HG02885 (cell line): ENCODE measurements around the gene ARRDC5.
"Not testable (repeated sequence)": the region's sequence is repeated elsewhere in the genome, so short reads cannot be mapped to it uniquely, and the experiment has no call there.

Experiments
- ATAC-seq: cut with Tn5 transposase; IDR thresholded peaks from one replicate; pipeline ENCODE4 v1.9.1; 2021; ENCODE audit warnings: mild to moderate bottlenecking; ENCODE audit not compliant: unreplicated experiment, poor library complexity

ARRDC5 gene

GRCh38 chr19:4902796-4903195 lies at the start of gene ARRDC5:
Gene ARRDC5, minus strand, starts transcription at chr19:4902896. Its CDS starts 71 bp downstream, at chr19:4902825.
- no peak for ATAC-seq

GRCh38 chr19:4951656-4952055 lies 49.0 kb upstream of the ARRDC5 start:
- ATAC-seq = no peak

GRCh38 chr19:4950650-4951049 lies 48.0 kb upstream of the ARRDC5 start:
- ATAC-seq = not testable (repeated sequence)

- not testable (repeated sequence) for ATAC-seq
Measured at GRCh38 chr19:4941638-4942169, 39.0 kb upstream of the ARRDC5 start.

GRCh38 chr19:4939466-4939865 lies 36.8 kb upstream of the ARRDC5 start:
- ATAC-seq = no peak

GRCh38 chr19:4938461-4938860 lies 35.8 kb upstream of the ARRDC5 start:
- ATAC-seq = not testable (repeated sequence)

GRCh38 chr19:4937060-4937459 lies 34.4 kb upstream of the ARRDC5 start:
- no peak for ATAC-seq

- no peak for ATAC-seq
Measured at GRCh38 chr19:4935444-4935843, 32.7 kb upstream of the ARRDC5 start.

GRCh38 chr19:4933528-4933927 lies 30.8 kb upstream of the ARRDC5 start:
- ATAC-seq = no peak

GRCh38 chr19:4932711-4933110 lies 30.0 kb upstream of the ARRDC5 start:
- ATAC-seq = no peak

GRCh38 chr19:4930664-4931063 lies 28.0 kb upstream of the ARRDC5 start:
- no peak for ATAC-seq

GRCh38 chr19:4929186-4929585 lies 26.5 kb upstream of the ARRDC5 start:
- no peak for ATAC-seq

- no peak for ATAC-seq
Measured at GRCh38 chr19:4923276-4923747, 20.6 kb upstream of the ARRDC5 start.

GRCh38 chr19:4922530-4923275 lies 20.0 kb upstream of the ARRDC5 start:
- no peak for ATAC-seq

GRCh38 chr19:4916292-4917082 lies 13.8 kb upstream of the ARRDC5 start:
- ATAC-seq = no peak

- no peak for ATAC-seq
Measured at GRCh38 chr19:4914736-4915501, 12.2 kb upstream of the ARRDC5 start.

- no peak for ATAC-seq
Measured at GRCh38 chr19:4913996-4914735, 11.5 kb upstream of the ARRDC5 start.

GRCh38 chr19:4911786-4912672 lies 9.3 kb upstream of the ARRDC5 start:
- no peak for ATAC-seq

- no peak for ATAC-seq
Measured at GRCh38 chr19:4911314-4911713, 8.6 kb upstream of the ARRDC5 start.
